Measurements from ENCODE around the gene MAX.

MAX gene, protein sequence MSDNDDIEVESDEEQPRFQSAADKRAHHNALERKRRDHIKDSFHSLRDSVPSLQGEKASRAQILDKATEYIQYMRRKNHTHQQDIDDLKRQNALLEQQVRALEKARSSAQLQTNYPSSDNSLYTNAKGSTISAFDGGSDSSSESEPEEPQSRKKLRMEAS

DNA sequence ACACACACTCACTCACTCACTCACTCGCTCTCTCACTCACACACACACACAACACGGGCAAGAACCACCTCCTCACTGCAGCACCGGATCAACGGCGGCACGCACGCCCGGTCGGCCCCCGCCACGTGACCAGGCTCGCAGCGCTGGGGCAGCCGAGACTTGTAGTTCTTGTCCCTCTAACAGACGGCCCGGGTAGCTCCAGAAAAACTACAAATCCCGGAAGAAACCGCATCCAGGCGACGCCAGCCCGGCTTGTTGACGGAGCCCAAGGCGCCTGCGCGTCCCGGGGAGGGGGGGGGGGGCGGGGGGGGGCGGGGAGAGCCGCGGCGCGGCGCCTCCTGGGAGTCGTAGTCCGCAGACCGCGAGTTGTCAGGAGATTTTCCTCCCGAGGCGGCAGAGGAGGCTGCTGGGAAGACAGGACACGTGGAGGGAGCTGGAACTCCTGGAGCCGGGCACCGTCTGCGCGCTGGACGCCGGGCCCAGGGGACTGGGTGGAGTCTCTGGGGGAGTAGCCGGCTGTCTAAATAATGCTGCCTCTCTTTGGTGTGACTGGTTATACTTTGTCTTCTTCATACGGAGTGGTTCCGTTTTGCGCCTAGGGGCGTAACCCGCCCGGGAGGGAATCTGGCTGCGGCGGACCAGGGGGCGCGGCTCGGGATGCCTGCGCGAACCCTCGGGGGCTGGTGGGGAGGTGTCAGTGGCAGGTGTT is at the start of gene MAX:
MAX (minus strand) TSS at position 77 of the 709 bp plus-strand sequence. CDS start 178 bp downstream, outside the sequence.
- H2AFZ ChIP-seq (ENCODE audit: low read depth): peak within 1 kb of the TSS; percentile 72
- H3K4me1 ChIP-seq (ENCODE audit: low read depth, poor library complexity, severe bottlenecking): peaks cover 32% of the 10 kb centered on the region

DNA sequence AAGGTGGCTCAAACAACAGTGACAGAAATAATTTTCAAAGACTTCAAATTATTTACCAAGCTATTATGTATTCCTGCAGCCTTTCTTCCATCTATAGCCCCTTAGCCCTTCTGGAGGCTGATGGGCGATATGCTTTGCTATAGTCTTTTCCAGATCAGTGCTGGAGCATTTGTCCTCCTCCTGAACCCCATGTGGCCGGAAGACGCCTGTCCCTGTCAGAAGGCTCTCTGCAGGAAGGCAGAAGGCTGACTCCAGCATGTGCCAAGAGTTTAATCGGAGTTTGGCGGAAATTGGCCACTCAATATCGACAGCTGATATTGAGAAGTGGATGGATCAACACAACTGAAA is 49.3 kb upstream of the MAX start:
- no peak overlapping the region for H2AFZ ChIP-seq (ENCODE audit: low read depth)
- peaks cover 15% of the 10 kb centered on the region for H3K27me3 ChIP-seq (ENCODE audit: insufficient read depth, low read depth)

More for the DNA sequence above, at the start of gene MAX:
- Histone ChIP-seq H3K4me2 (peak within 1 kb of the TSS; percentile 95), H3K27me3 (ENCODE audit: insufficient read depth, low read depth) (no peaks in the 10 kb centered on the region), H3K79me2 (ENCODE audit: insufficient read depth, low read depth) (peaks cover 33% of the 10 kb centered on the region; the same call in 1 of the 2 replicates), H3K4me3 (IDR thresholded peaks at IDR 0.05; ENCODE audit: insufficient read depth, low read depth, low read length) (no peak within 1 kb of the TSS), H3K9ac (peak within 1 kb of the TSS; percentile 56), H3K36me3 (ENCODE audit: insufficient read depth) (no peaks in the 10 kb centered on the region; the same call in 1 of the 2 replicates), H3K27ac (peak within 1 kb of the TSS; percentile 39), H4K20me1 (ENCODE audit: insufficient read depth) (no peaks in the 10 kb centered on the region)
- TF ChIP-seq, protein P1, sequence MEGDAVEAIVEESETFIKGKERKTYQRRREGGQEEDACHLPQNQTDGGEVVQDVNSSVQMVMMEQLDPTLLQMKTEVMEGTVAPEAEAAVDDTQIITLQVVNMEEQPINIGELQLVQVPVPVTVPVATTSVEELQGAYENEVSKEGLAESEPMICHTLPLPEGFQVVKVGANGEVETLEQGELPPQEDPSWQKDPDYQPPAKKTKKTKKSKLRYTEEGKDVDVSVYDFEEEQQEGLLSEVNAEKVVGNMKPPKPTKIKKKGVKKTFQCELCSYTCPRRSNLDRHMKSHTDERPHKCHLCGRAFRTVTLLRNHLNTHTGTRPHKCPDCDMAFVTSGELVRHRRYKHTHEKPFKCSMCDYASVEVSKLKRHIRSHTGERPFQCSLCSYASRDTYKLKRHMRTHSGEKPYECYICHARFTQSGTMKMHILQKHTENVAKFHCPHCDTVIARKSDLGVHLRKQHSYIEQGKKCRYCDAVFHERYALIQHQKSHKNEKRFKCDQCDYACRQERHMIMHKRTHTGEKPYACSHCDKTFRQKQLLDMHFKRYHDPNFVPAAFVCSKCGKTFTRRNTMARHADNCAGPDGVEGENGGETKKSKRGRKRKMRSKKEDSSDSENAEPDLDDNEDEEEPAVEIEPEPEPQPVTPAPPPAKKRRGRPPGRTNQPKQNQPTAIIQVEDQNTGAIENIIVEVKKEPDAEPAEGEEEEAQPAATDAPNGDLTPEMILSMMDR (conservative IDR thresholded peaks at IDR 0.05; ENCODE audit: low read depth, low read length): no peak

DNA sequence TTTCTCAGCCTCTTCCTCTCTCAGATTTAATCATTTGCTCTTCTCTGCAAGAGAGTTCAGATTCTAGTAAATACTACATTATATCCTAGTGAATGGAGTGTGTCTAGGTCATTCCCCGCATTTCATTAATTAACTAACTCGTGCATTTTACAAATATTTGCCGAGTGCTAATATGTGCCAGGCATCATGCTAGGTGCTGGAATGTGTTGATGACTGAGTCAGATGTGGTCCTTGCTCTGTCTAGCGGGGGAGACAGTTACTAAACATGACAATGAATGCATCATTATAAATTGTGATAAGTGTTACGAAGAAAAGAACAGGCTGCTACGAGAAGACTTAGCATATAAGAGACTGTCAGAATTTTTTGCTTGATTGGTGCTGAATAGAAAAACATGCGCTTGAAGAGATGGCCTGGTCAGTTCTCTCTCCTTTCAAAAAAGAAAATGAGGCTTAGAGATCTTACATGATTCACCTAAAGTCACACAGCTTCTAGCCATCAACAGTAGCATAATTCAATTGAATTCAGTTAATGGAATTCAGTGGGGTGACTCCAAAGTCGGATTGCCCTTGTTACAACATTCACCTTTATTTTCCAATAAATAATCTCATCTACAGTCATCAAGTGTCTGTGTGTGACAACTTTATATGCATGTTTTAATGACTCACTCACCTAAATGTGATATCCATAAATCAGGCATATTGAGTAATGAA is 48.7 kb upstream of the MAX start:
- H3K79me2 ChIP-seq (ENCODE audit: insufficient read depth, low read depth): no peaks in the 10 kb centered on the region
- H3K9ac ChIP-seq: no peak overlapping the region
- H3K27ac ChIP-seq: no peak overlapping the region
- H3K4me1 ChIP-seq (ENCODE audit: low read depth, poor library complexity, severe bottlenecking): peaks cover 3% of the 10 kb centered on the region
- H3K4me2 ChIP-seq: no peak overlapping the region
- H3K36me3 ChIP-seq (ENCODE audit: insufficient read depth): no peaks in the 10 kb centered on the region
- TF ChIP-seq, protein P1 (conservative IDR thresholded peaks at IDR 0.05; ENCODE audit: low read depth, low read length): no peak
- H3K27me3 ChIP-seq (ENCODE audit: insufficient read depth, low read depth): peaks cover 15% of the 10 kb centered on the region
- H4K20me1 ChIP-seq (ENCODE audit: insufficient read depth): no peaks in the 10 kb centered on the region
- H2AFZ ChIP-seq (ENCODE audit: low read depth): no peak overlapping the region
- no peak overlapping the region for H3K4me3 ChIP-seq (IDR thresholded peaks at IDR 0.05; ENCODE audit: insufficient read depth, low read depth, low read length)

More for the DNA sequence above, 49.3 kb upstream of the MAX start:
- H3K4me3 ChIP-seq (IDR thresholded peaks at IDR 0.05; ENCODE audit: insufficient read depth, low read depth, low read length): no peak overlapping the region
- no peak overlapping the region for H3K4me2 ChIP-seq
- H3K79me2 ChIP-seq (ENCODE audit: insufficient read depth, low read depth): no peaks in the 10 kb centered on the region
- no peak overlapping the region for H3K9ac ChIP-seq
- TF ChIP-seq, protein P1 (conservative IDR thresholded peaks at IDR 0.05; ENCODE audit: low read depth, low read length): no peak
- peaks cover 9% of the 10 kb centered on the region for H3K4me1 ChIP-seq (ENCODE audit: low read depth, poor library complexity, severe bottlenecking)
- H4K20me1 ChIP-seq (ENCODE audit: insufficient read depth): no peaks in the 10 kb centered on the region
- no peaks in the 10 kb centered on the region for H3K36me3 ChIP-seq (ENCODE audit: insufficient read depth)
- H3K27ac ChIP-seq: no peak overlapping the region

DNA sequence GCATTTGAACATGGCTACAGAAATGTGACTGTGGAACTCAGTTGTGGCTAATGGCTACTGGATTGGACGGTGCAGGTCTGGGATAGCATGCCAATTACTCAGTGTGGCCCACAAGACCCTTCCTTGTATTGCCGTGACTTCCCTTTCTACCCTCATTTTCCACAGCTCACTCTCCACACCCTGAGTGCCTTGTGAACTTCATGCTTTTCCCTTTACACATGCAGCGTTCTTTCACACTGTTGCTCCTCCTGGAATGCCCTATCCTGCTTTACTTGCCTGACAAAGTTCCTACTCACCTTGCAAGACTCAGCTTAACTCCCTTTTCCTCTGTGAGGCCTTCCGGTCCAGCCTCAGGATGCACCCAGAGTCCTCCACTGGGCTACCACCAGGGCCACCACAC is 46.8 kb upstream of the MAX start:
- Histone ChIP-seq H3K36me3 (ENCODE audit: insufficient read depth) (no peaks in the 10 kb centered on the region), H4K20me1 (ENCODE audit: insufficient read depth) (no peaks in the 10 kb centered on the region), H3K27me3 (ENCODE audit: insufficient read depth, low read depth) (peaks cover 4% of the 10 kb centered on the region; the same call in 1 of the 2 replicates), H3K4me3 (IDR thresholded peaks at IDR 0.05; ENCODE audit: insufficient read depth, low read depth, low read length) (no peak overlapping the region), H3K9ac (no peak overlapping the region), H2AFZ (ENCODE audit: low read depth) (no peak overlapping the region), H3K4me2 (no peak overlapping the region), H3K4me1 (ENCODE audit: low read depth, poor library complexity, severe bottlenecking) (no peaks in the 10 kb centered on the region), H3K79me2 (ENCODE audit: insufficient read depth, low read depth) (no peaks in the 10 kb centered on the region), H3K27ac (no peak overlapping the region)
- TF ChIP-seq, protein P1 (conservative IDR thresholded peaks at IDR 0.05; ENCODE audit: low read depth, low read length): no peak
